ENCODE measurements around the gene HAO2.

DNA sequence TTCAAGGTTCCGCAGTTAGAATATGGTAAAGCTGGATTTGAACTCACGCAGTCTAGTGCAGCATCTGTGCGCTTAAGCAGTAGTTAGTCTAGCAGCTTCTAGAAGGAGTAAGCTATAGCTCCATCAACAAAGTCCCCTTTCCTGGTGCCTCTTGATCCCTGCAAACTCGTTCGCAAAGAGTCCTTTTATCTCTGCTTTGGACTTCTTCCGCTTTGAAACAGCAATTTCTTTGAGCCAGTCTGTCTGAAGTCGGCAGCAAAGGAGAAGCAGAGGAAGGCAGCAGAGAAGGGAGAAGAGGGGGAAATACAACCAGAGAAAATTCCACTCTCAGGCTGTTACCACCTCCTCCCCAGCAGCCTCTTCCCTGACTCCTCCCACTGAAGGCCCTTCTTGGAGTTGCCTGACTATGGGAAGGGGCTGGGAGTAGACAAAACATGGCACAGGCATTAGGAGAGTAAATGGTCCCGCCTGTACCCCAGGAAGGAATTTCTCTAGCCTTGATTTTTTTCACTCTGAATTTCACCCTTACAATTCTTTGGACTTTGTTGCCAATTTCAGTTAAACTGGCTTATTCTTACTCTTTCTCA is 72.2 kb downstream of the HAO2 start:
- TF ChIP-seq, protein P1, sequence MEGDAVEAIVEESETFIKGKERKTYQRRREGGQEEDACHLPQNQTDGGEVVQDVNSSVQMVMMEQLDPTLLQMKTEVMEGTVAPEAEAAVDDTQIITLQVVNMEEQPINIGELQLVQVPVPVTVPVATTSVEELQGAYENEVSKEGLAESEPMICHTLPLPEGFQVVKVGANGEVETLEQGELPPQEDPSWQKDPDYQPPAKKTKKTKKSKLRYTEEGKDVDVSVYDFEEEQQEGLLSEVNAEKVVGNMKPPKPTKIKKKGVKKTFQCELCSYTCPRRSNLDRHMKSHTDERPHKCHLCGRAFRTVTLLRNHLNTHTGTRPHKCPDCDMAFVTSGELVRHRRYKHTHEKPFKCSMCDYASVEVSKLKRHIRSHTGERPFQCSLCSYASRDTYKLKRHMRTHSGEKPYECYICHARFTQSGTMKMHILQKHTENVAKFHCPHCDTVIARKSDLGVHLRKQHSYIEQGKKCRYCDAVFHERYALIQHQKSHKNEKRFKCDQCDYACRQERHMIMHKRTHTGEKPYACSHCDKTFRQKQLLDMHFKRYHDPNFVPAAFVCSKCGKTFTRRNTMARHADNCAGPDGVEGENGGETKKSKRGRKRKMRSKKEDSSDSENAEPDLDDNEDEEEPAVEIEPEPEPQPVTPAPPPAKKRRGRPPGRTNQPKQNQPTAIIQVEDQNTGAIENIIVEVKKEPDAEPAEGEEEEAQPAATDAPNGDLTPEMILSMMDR (IDR thresholded peaks at IDR 0.05; ENCODE audit: extremely low read depth in 1 of 2, insufficient read depth in 1 of 2, low read depth in 1 of 2, low read length in 2 of 2), result no peak
- no peak for TF ChIP-seq POLR2A (IDR thresholded peaks at IDR 0.05; ENCODE audit: low read depth, low read length)

Data from endothelial cell of umbilical vein (primary cell).